PC-9 (cell line): ENCODE measurements around the gene GPR157. TPM values are rescaled to one million over a fixed set of nuclear protein-coding genes. Genes with fewer than 3 reads are reported as not detected.

ENCODE experiments used
- BruUV-seq: library from RNA; stranded (reverse); fragments of 400-500 nt; replicated peaks from 2 replicates; lab custom pipeline; 2021; lab: Mats Ljungman, UMichigan
- CTCF ChIA-PET: fragments of 300-600 bp; sonication (Branson Sonifier 250); formaldehyde crosslinking; loops from one replicate; lab custom pipeline; 2022; ENCODE audit warnings: antibody characterized with exemption; lab: Charles Lee
- POLR2A ChIA-PET: fragments of 300-600 bp; sonication (Branson Sonifier 250); formaldehyde crosslinking; loops from one replicate; lab custom pipeline; 2022; ENCODE audit warnings: antibody characterized with exemption; ENCODE audit not compliant: unreplicated experiment; lab: Charles Lee
- DNase-seq, 2 experiments: peaks; one replicate each; pipeline versions ENCODE4 v3.0.0 to v3.0.0-alpha.2; 2015 to 2022; ENCODE audit warnings: mixed read lengths in 1 of 2
- H2AFZ ChIP-seq: fragments of 200-600 bp; sonication (generic); 2 replicates; pipeline ENCODE4 v1.8.1; 2017; ENCODE audit warnings: antibody characterized with exemption
- H3F3A ChIP-seq: fragments of 200-600 bp; sonication (generic); 2 replicates; pipeline ENCODE4 v1.8.1; 2017; ENCODE audit warnings: antibody characterized with exemption, mild to moderate bottlenecking, low read depth; ENCODE audit not compliant: insufficient read depth
- H3K27ac ChIP-seq: fragments of 200-600 bp; sonication (generic); 2 replicates; pipeline ENCODE4 v1.6.1; 2016; ENCODE audit warnings: mixed run types
- H3K27me3 ChIP-seq: fragments of 200-600 bp; sonication (generic); 2 replicates; pipeline ENCODE4 v1.6.1; 2016; ENCODE audit warnings: low read depth, mixed run types; ENCODE audit not compliant: insufficient read depth
- H3K36me3 ChIP-seq: fragments of 200-600 bp; sonication (generic); 2 replicates; pipeline ENCODE4 v1.6.1; 2016; ENCODE audit warnings: low read depth, mixed run types
- H3K4me1 ChIP-seq: fragments of 200-600 bp; sonication (generic); replicated peaks from 2 replicates; pipeline ENCODE4 v1.6.1; 2016; ENCODE audit warnings: mixed run types; ENCODE audit not compliant: insufficient read depth
- H3K4me2 ChIP-seq: fragments of 200-600 bp; sonication (generic); 2 replicates; pipeline ENCODE4 v1.6.1; 2017; ENCODE audit warnings: mixed run types
- H3K4me3 ChIP-seq: fragments of 200-600 bp; sonication (generic); 2 replicates; pipeline ENCODE4 v1.6.1; 2016; ENCODE audit warnings: mixed run types
- H3K79me2 ChIP-seq: fragments of 200-600 bp; sonication (generic); 2 replicates; pipeline ENCODE4 v1.6.1; 2017; ENCODE audit warnings: low read depth, mixed run types
- H3K9me2 ChIP-seq: fragments of 200-600 bp; sonication (generic); 2 replicates; pipeline ENCODE4 v1.8.1; 2017; ENCODE audit warnings: mild to moderate bottlenecking; ENCODE audit not compliant: insufficient read depth
- H3K9me3 ChIP-seq: fragments of 200-600 bp; sonication (generic); 2 replicates; pipeline ENCODE4 v1.8.1; 2016; ENCODE audit warnings: low read depth; ENCODE audit not compliant: insufficient read depth
- H4K20me1 ChIP-seq: fragments of 200-600 bp; sonication (generic); 2 replicates; pipeline ENCODE4 v1.8.1; 2017; ENCODE audit not compliant: insufficient read depth
- CTCF ChIP-seq: fragments of 200-600 bp; sonication (generic); conservative IDR thresholded peaks from 2 replicates; pipeline ENCODE4 v1.6.1; 2017; ENCODE audit warnings: mixed run types, antibody characterized with exemption, mild to moderate bottlenecking, moderate library complexity
- EZH2 ChIP-seq: fragments of 200-600 bp; sonication (generic); IDR thresholded peaks from 2 replicates; pipeline ENCODE4 v1.8.0; 2017; ENCODE audit warnings: antibody characterized with exemption, low read depth
- intact Hi-C: fragments of 100-400 bp; cut with micrococcal nuclease; formaldehyde crosslinking; loops from one replicate; pipeline ENCODE4 v1.10.0; 2022; ENCODE audit not compliant: unreplicated experiment
- total RNA-seq: library from RNA; stranded (reverse); gene quantifications from 2 replicates; pipeline ENCODE4 v1.2.3, GENCODE V29; 2021

The GPR157 gene
- total RNA-seq, 1 experiment from 2014 or later = 9.0 TPM

GRCh38 chr1:9135073-9135836 lies 6.4 kb upstream of the GPR157 start:
- ChIA-PET CTCF (no interaction called here), POLR2A (no interaction called here)
- Histone ChIP-seq H3F3A (peaks cover 1% of the 10 kb centered on the region; the same call in 1 of the 2 replicates), H3K4me3 (no peak overlapping the region), H3K27me3 (no peaks in the 10 kb centered on the region), H3K4me1 (no peaks in the 10 kb centered on the region), H3K36me3 (no peaks in the 10 kb centered on the region), H3K27ac (no peak overlapping the region), H3K79me2 (no peaks in the 10 kb centered on the region), H3K9me3 (no peaks in the 10 kb centered on the region), H2AFZ (no peak overlapping the region), H3K4me2 (no peak overlapping the region), H3K9me2 (no peaks in the 10 kb centered on the region), H4K20me1 (no peaks in the 10 kb centered on the region)
- DNase-seq = no peak
- TF ChIP-seq CTCF (no peak), EZH2 (no peak)
- intact Hi-C loops = no loop called here
- BruUV-seq = no TSS peak

GRCh38 chr1:9133870-9134585 lies 5.1 kb upstream of the GPR157 start:
- no peaks in the 10 kb centered on the region for H3K9me2 ChIP-seq
- no peaks in the 10 kb centered on the region for H3K79me2 ChIP-seq
- POLR2A ChIA-PET = no interaction called here
- intact Hi-C loops = no loop called here
- BruUV-seq = no TSS peak
- no peak overlapping the region for H2AFZ ChIP-seq
- no peak overlapping the region for H3K4me2 ChIP-seq
- H3K27me3 ChIP-seq = no peaks in the 10 kb centered on the region
- CTCF ChIA-PET = interaction anchor here (0.6 kb wide), 1 partner anchor 24 kb away, joined by 3 read pairs; no protein-coding TSS in a partner anchor
- no peaks in the 10 kb centered on the region for H4K20me1 ChIP-seq
- no peaks in the 10 kb centered on the region for H3K36me3 ChIP-seq
- peaks cover 8% of the 10 kb centered on the region; the same call in 1 of the 2 replicates for H3F3A ChIP-seq
- H3K9me3 ChIP-seq = no peaks in the 10 kb centered on the region
- no peak overlapping the region for H3K27ac ChIP-seq
- no peak for DNase-seq
- TF ChIP-seq EZH2 (no peak), CTCF (no peak)
- H3K4me1 ChIP-seq = 0 out of 2 replicates have a peak, but pooled peaks cover 5% of the 10 kb centered on the region
- no peak overlapping the region for H3K4me3 ChIP-seq

GRCh38 chr1:9129266-9130041 lies 552 bp upstream of the GPR157 start:
- Histone ChIP-seq H3F3A (peaks cover 8% of the 10 kb centered on the region; the same call in 1 of the 2 replicates), H3K27ac (peak overlapping the region; percentile 44; the same call in 1 of the 2 replicates), H3K4me2 (peak overlapping the region; percentile 68), H3K4me3 (peak overlapping the region; percentile 47; the same call in 1 of the 2 replicates), H3K79me2 (peaks cover 27% of the 10 kb centered on the region; the same call in 1 of the 2 replicates), H3K36me3 (no peaks in the 10 kb centered on the region), H2AFZ (no peak overlapping the region), H3K4me1 (peaks cover 33% of the 10 kb centered on the region), H3K9me3 (no peaks in the 10 kb centered on the region), H3K9me2 (no peaks in the 10 kb centered on the region), H4K20me1 (no peaks in the 10 kb centered on the region), H3K27me3 (no peaks in the 10 kb centered on the region)
- TF ChIP-seq EZH2 (no peak), CTCF (no peak)
- BruUV-seq = no TSS peak
- CTCF ChIA-PET = interaction anchor here (0.6 to 0.7 kb wide), 8 partner anchors 68 to 790 kb away, joined by 3 to 9 read pairs (median 4); no protein-coding TSS in a partner anchor
- intact Hi-C loops = loop anchor here (5.0 kb wide), 2 partner anchors 53 to 68 kb away; no protein-coding TSS in a partner anchor
- peak; percentile 63 to 89 for DNase-seq
- POLR2A ChIA-PET = interaction anchor here (0.5 to 0.8 kb wide), 8 partner anchors 36 to 1269 kb away, joined by 3 to 8 read pairs (median 4); partner anchors contain the start of genes H6PD and PGD
